SK-N-SH (cell line): Measurements from ENCODE around the gene UNC93B1. TPM values are rescaled to one million over a fixed set of nuclear protein-coding genes. Genes with fewer than 3 reads are reported as not detected.
A peak's percentile ranks its signal among the peaks of the same experiment; 100 is the strongest.

ENCODE experiments used
- CTCF ChIA-PET: fragments of 300-600, 350-600 bp; formaldehyde crosslinking; extraction: SDS; loops from one replicate; lab custom pipeline; 2021; lab: Yijun Ruan, JAX
- POLR2A ChIA-PET: fragments of 350-600 bp; sonication (Branson Sonifier 250); formaldehyde crosslinking; extraction: SDS; loops from one replicate; lab custom pipeline; 2020; ENCODE audit warnings: antibody characterized with exemption, inconsistent platforms; lab: Yijun Ruan, JAX
- DNase-seq: peaks from one replicate; pipeline ENCODE4 v3.0.0; 2012
- H2AFZ ChIP-seq: fragments of 200-600 bp; sonication (generic); 2 replicates; pipeline ENCODE4 v1.8.1; 2016; ENCODE audit warnings: antibody characterized with exemption, mild to moderate bottlenecking, low read depth
- H3F3A ChIP-seq: fragments of 200-600 bp; sonication (generic); replicated peaks from 2 replicates; pipeline ENCODE3; 2016; ENCODE audit warnings: antibody characterized with exemption, mild to moderate bottlenecking; ENCODE audit not compliant: insufficient read depth
- H3K27ac ChIP-seq, 2 experiments: fragments of 200-500 bp in 1 of 2; fragments of 200-600 bp in 1 of 2; sonication (Bioruptor generic) in 1 of 2; sonication (generic), shearing (Covaris generic) in 1 of 2; 2 replicates each; pipeline versions ENCODE4 v1.5.1 to v1.6.1; 2014 to 2016; ENCODE audit warnings: low read depth in 2 of 2, inconsistent platforms in 1 of 2, low read length in 1 of 2, mild to moderate bottlenecking in 1 of 2, mixed read lengths in 1 of 2
- H3K27me3 ChIP-seq: fragments of 200-600 bp; sonication (generic), shearing (Covaris generic); 2 replicates; pipeline ENCODE4 v1.6.1; 2016; ENCODE audit warnings: mixed run types; ENCODE audit not compliant: insufficient read depth
- H3K36me3 ChIP-seq, 2 experiments: fragments of 200-500 bp in 1 of 2; fragments of 200-600 bp in 1 of 2; sonication (Bioruptor generic) in 1 of 2; sonication (generic) in 1 of 2; replicated peaks in 1 of 2; 2 replicates each; pipeline versions ENCODE3 to v1.5.1; 2014 to 2016; ENCODE audit warnings: low read length in 1 of 2, mild to moderate bottlenecking in 1 of 2; ENCODE audit not compliant: insufficient read depth in 2 of 2, control insufficient read depth in 1 of 2
- H3K4me1 ChIP-seq, 2 experiments: fragments of 200-500 bp in 1 of 2; fragments of 200-600 bp in 1 of 2; sonication (Bioruptor generic) in 1 of 2; sonication (generic), shearing (Covaris generic) in 1 of 2; 2 replicates each; pipeline versions ENCODE4 v1.5.1 to v1.6.1; 2014 to 2016; ENCODE audit warnings: low read depth in 1 of 2, low read length in 1 of 2, mixed run types in 1 of 2; ENCODE audit not compliant: insufficient read depth in 2 of 2, control insufficient read depth in 1 of 2
- H3K4me2 ChIP-seq: fragments of 200-600 bp; sonication (generic), shearing (Covaris generic); 2 replicates; pipeline ENCODE4 v1.6.1; 2017; ENCODE audit warnings: mixed run types
- H3K4me3 ChIP-seq, 2 experiments: fragments of 200-500 bp in 1 of 2; fragments of 200-600 bp in 1 of 2; sonication (Bioruptor generic) in 1 of 2; sonication (generic), shearing (Covaris generic) in 1 of 2; 2 replicates each; pipeline versions ENCODE4 v1.5.1 to v1.8.1; 2014 to 2016; ENCODE audit warnings: low read depth in 2 of 2, inconsistent platforms in 1 of 2, low read length in 1 of 2, mild to moderate bottlenecking in 1 of 2, mixed read lengths in 1 of 2, moderate library complexity in 1 of 2
- H3K79me2 ChIP-seq: fragments of 200-600 bp; sonication (generic); 2 replicates; pipeline ENCODE4 v1.8.1; 2017; ENCODE audit warnings: mild to moderate bottlenecking; ENCODE audit not compliant: insufficient read depth
- H3K9ac ChIP-seq: fragments of 200-600 bp; sonication (generic); 2 replicates; pipeline ENCODE4 v1.6.1; 2017; ENCODE audit warnings: mixed run types
- H3K9me2 ChIP-seq: fragments of 200-600 bp; sonication (generic); 2 replicates; pipeline ENCODE4 v1.6.1; 2017; ENCODE audit warnings: mixed run types
- H3K9me3 ChIP-seq: fragments of 200-600 bp; sonication (generic); 2 replicates; pipeline ENCODE4 v1.6.1; 2017; ENCODE audit warnings: mixed run types, mild to moderate bottlenecking, moderate library complexity
- H4K20me1 ChIP-seq: fragments of 200-600 bp; sonication (generic); 2 replicates; pipeline ENCODE4 v1.6.1; 2017; ENCODE audit warnings: mild to moderate bottlenecking, mixed run types; ENCODE audit not compliant: insufficient read depth
- EP300 ChIP-seq, 2 experiments: IDR thresholded peaks; 2 replicates each; pipeline versions ENCODE4 v1.4.0 to v1.6.1; 2012; ENCODE audit warnings: borderline replicate concordance in 1 of 2, low read depth in 1 of 2, low read length in 1 of 2
- EZH2phosphoT487 ChIP-seq: fragments of 200-600 bp; sonication (generic); IDR thresholded peaks from 2 replicates; pipeline ENCODE4 v1.6.1; 2017; ENCODE audit warnings: low read depth, mixed run types, mild to moderate bottlenecking, antibody characterized with exemption, moderate library complexity, borderline replicate concordance
- FOSL2 ChIP-seq: IDR thresholded peaks from 2 replicates; pipeline ENCODE4 v1.4.0; 2012; ENCODE audit warnings: low read depth, mild to moderate bottlenecking, moderate library complexity, borderline replicate concordance
- FOXM1 ChIP-seq: IDR thresholded peaks from 2 replicates; pipeline ENCODE4 v1.4.0; 2012; ENCODE audit warnings: low read depth, mild to moderate bottlenecking
- IRF3 ChIP-seq: fragments of 150-350 bp; IDR thresholded peaks from 2 replicates; pipeline ENCODE4 v1.6.1; 2016; ENCODE audit warnings: mild to moderate bottlenecking, low read depth, low read length
- NRF1 ChIP-seq: IDR thresholded peaks from 2 replicates; pipeline ENCODE4 v1.6.1; 2012; ENCODE audit warnings: low read depth, mild to moderate bottlenecking, low read length
- PBX3 ChIP-seq: IDR thresholded peaks from 2 replicates; pipeline ENCODE4; 2012
- RAD21 ChIP-seq: IDR thresholded peaks from 2 replicates; pipeline ENCODE4 v1.6.1; 2012; ENCODE audit warnings: mild to moderate bottlenecking, low read length
- RCOR1 ChIP-seq: fragments of 150-350 bp; IDR thresholded peaks from 2 replicates; pipeline ENCODE4 v1.6.1; 2017; ENCODE audit warnings: antibody characterized with exemption, low read length
- REST ChIP-seq: IDR thresholded peaks from 2 replicates; pipeline ENCODE4 v1.6.1; 2012; ENCODE audit warnings: mild to moderate bottlenecking, low read depth, low read length, moderate library complexity
- SMC3 ChIP-seq: IDR thresholded peaks from 2 replicates; pipeline ENCODE4 v1.6.1; 2012; ENCODE audit warnings: low read depth, low read length, improper control_type of control experiment
- USF1 ChIP-seq: IDR thresholded peaks from 2 replicates; pipeline ENCODE4 v1.4.0; 2012; ENCODE audit warnings: low read depth, borderline replicate concordance
- WGBS: methylation state at CpG from one replicate; pipeline ENCODE4 v1.1.6; 2017; ENCODE audit warnings: low lambda C conversion rate; 5-methylcytosine and 5-hydroxymethylcytosine counted together
- polyA plus RNA-seq, 3 experiments: library from polyadenylated mRNA; depleted of rRNA; stranded (reverse); fragments of >200 nt; gene quantifications; 2 replicates each; pipeline ENCODE4 v1.2.3, GENCODE V29; 2012

UNC93B1 gene
- polyA plus RNA-seq, 1 of the 3 experiments (the other 2 are of a cell fraction): 28.9 TPM

- TF ChIP-seq FOXM1: no peak
These were observed 14.3 kb upstream of the UNC93B1 start (continued) for GRCh38 chr11:68017980-68018729.

GRCh38 chr11:68016904-68017817, 13.3 kb upstream of the UNC93B1 start:
- no peaks in the 10 kb centered on the region for H3K9me3 ChIP-seq
- DNase-seq: no peak
- H3K4me2 ChIP-seq: no peak overlapping the region
- CTCF ChIA-PET: interaction anchor here (0.9 kb wide), 1 partner anchor 14 kb away, joined by 3 read pairs; no protein-coding TSS in a partner anchor
- H3F3A ChIP-seq: peaks cover 8% of the 10 kb centered on the region
- H3K9ac ChIP-seq: no peak overlapping the region
- H3K4me3 ChIP-seq: no peak overlapping the region
- no peaks in the 10 kb centered on the region for H3K27me3 ChIP-seq
- H3K27ac ChIP-seq: no peak overlapping the region
- POLR2A ChIA-PET: no interaction called here
- peaks cover 26 to 32% of the 10 kb centered on the region in 2 experiments; a peak in 3 of 4 replicates for H3K4me1 ChIP-seq
- H3K36me3 ChIP-seq: no peaks in the 10 kb centered on the region
- no peak for TF ChIP-seq RAD21
- no peak for TF ChIP-seq IRF3
- TF ChIP-seq SMC3: no peak
- TF ChIP-seq NRF1: no peak
- TF ChIP-seq USF1: peak; percentile 31; the same call in 1 of the 2 replicates
- no peaks in the 10 kb centered on the region for H4K20me1 ChIP-seq
- no peak overlapping the region for H2AFZ ChIP-seq
- 52% methylated on average over 4 of the region's 16 CpGs for WGBS
- H3K9me2 ChIP-seq: no peaks in the 10 kb centered on the region
- H3K79me2 ChIP-seq: peaks cover 6% of the 10 kb centered on the region

GRCh38 chr11:68016161-68016903, 12.4 kb upstream of the UNC93B1 start:
- no peak overlapping the region for H2AFZ ChIP-seq
- POLR2A ChIA-PET: no interaction called here
- TF ChIP-seq RCOR1 (no peak), PBX3 (no peak), EP300 (IDR thresholded peaks at IDR 0.05; ENCODE audit: borderline replicate concordance in 1 of 2, low read depth in 1 of 2, low read length in 1 of 2) (no peak), REST (no peak), IRF3 (no peak), EZH2phosphoT487 (no peak), FOSL2 (no peak)

More at GRCh38 chr11:68016161-68016903, 12.4 kb upstream of the UNC93B1 start:
- peaks cover 8% of the 10 kb centered on the region for H3F3A ChIP-seq
- H3K4me3 ChIP-seq: no peak overlapping the region
- no peak overlapping the region for H3K27ac ChIP-seq
- H3K36me3 ChIP-seq: no peaks in the 10 kb centered on the region
- WGBS: 84% methylated on average over 12 of the region's 13 CpGs
- no peaks in the 10 kb centered on the region for H3K9me2 ChIP-seq
- H3K4me1 ChIP-seq: peaks cover 31 to 32% of the 10 kb centered on the region in 2 experiments; a peak in 3 of 4 replicates
- H4K20me1 ChIP-seq: no peaks in the 10 kb centered on the region
- no peak for DNase-seq
- no peaks in the 10 kb centered on the region for H3K27me3 ChIP-seq
- CTCF ChIA-PET: interaction anchor here (0.9 kb wide), 1 partner anchor 13 kb away, joined by 3 read pairs; no protein-coding TSS in a partner anchor
- no peak overlapping the region for H3K9ac ChIP-seq
- H3K79me2 ChIP-seq: peaks cover 14% of the 10 kb centered on the region
- H3K9me3 ChIP-seq: no peaks in the 10 kb centered on the region
- H3K4me2 ChIP-seq: no peak overlapping the region
